ENCODE data around the gene PLEKHA8. TPM values are rescaled to one million over a fixed set of nuclear protein-coding genes. Genes with fewer than 3 reads are reported as not detected.

PLEKHA8 gene
- total and polyA plus RNA-seq, 2 of the 8 experiments (the other 6 are each of a cell fraction or from before 2014, with no cell fraction given) = 10.7 to 44.0 TPM

DNA sequence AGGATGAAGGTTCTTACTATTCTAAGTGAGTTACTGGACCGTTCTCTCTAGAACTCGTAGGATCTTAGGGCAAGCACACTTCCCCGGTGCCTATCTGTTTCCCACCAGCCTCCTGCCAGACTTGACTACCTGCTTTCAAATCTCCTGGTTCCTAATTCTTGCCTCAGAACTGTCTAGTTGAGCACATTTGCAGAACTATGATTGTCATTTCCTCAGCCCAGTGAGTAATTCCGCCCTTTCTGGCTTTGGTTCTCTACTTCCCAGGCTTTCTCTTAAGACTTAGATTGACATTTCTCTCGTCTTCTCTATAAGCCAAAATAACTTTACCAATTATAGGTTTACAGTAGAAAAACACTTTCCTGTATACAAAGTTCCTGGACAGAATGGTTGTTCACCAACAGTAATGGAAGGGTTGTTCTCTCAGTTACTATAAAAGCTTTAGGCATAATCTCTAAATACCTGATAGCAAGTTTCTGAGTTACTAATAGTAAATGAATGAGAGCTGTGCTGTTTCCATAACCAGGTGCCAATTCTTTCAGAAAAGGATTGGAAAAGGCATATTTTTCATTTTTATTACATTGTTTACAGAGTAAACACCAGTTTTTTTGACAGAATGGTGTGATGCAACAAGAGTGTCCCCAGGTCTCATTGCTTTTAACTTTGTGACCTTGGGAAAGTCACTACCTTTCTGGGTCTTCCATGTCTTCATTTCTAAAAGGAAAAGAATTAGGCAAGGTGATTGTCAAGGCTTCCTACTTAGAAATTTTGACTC lies 41.1 kb downstream of the PLEKHA8 start:
- Histone ChIP-seq H3K27ac (ENCODE audit: low read depth, low read length) (no peak overlapping the region), H2BK20ac (ENCODE audit: low read length) (no peak overlapping the region), H4K91ac (replicated peaks; ENCODE audit: insufficient read length, low read length) (no peak overlapping the region), H2BK15ac (ENCODE audit: low read length) (no peak overlapping the region), H3K14ac (ENCODE audit: insufficient read length) (no peak overlapping the region), H3K18ac (ENCODE audit: extremely low read depth, low read length) (no peak overlapping the region), H2BK5ac (ENCODE audit: low read depth, low read length) (no peak overlapping the region), H3K4ac (replicated peaks; ENCODE audit: insufficient read length, low read depth, low read length) (no peak overlapping the region), H2BK12ac (ENCODE audit: low read depth, low read length) (no peak overlapping the region), H3K79me2 (ENCODE audit: control insufficient read depth in 1 of 2, insufficient read depth in 2 of 2, low read length in 2 of 2) (no peaks in the 10 kb centered on the region), H3K4me2 (ENCODE audit: insufficient read depth in 1 of 2, low read depth in 2 of 2, low read length in 2 of 2) (no peak overlapping the region), H3K36me3 (ENCODE audit: control insufficient read depth in 2 of 4, insufficient read depth in 4 of 4, low read length in 3 of 4) (peaks cover 0 to 15% (median 1%) of the 10 kb centered on the region in 4 experiments; a peak in 1 of 8 replicates), H4K8ac (ENCODE audit: extremely low read depth, insufficient read depth, low read length) (no peak overlapping the region), H2AFZ (ENCODE audit: low read length) (no peak overlapping the region), H3K23ac (ENCODE audit: insufficient read length) (no peak overlapping the region), H3K56ac (replicated peaks; ENCODE audit: insufficient read length, low read depth, low read length) (no peak overlapping the region), H3K27me3 (replicated peaks in 1 of 4; ENCODE audit: control insufficient read depth in 3 of 4, extremely low read depth in 1 of 4, insufficient read depth in 3 of 4, low read length in 3 of 4) (no peaks in the 10 kb centered on the region), H3K23me2 (ENCODE audit: low read depth, low read length) (no peaks in the 10 kb centered on the region), H4K20me1 (replicated peaks in 1 of 2; ENCODE audit: control insufficient read depth in 1 of 2, insufficient read depth in 2 of 2, low read length in 2 of 2) (peaks cover 0 to 4% of the 10 kb centered on the region in 2 experiments), H4K5ac (ENCODE audit: insufficient read length, low read depth, low read length) (no peak overlapping the region), H3K9me3 (ENCODE audit: insufficient read depth in 2 of 2, low read depth in 1 of 2, low read length in 1 of 2) (no peaks in the 10 kb centered on the region), H3K4me3 (ENCODE audit: extremely low read depth in 1 of 4, insufficient read depth in 2 of 4, low read depth in 3 of 4, low read length in 4 of 4) (no peak overlapping the region), H3K4me1 (replicated peaks in 1 of 4; ENCODE audit: control insufficient read depth in 3 of 4, insufficient read depth in 4 of 4, low read length in 3 of 4) (no peaks in the 10 kb centered on the region), H2AK5ac (ENCODE audit: low read depth, low read length) (no peak overlapping the region), H2BK120ac (replicated peaks; ENCODE audit: low read depth, low read length) (no peak overlapping the region), H3K9ac (replicated peaks in 1 of 4; ENCODE audit: extremely low read depth in 1 of 4, low read depth in 3 of 4, low read length in 3 of 4) (no peak overlapping the region), H3K79me1 (ENCODE audit: low read depth, low read length) (no peaks in the 10 kb centered on the region)
- ChIA-PET POLR2A (ENCODE audit: partially characterized antibody) (no interaction called here), CTCF (ENCODE audit: partially characterized antibody) (interaction anchor here (1.2 to 1.9 kb wide), 3 partner anchors 8 to 122 kb away, joined by 4 to 9 read pairs (median 4); no protein-coding TSS in a partner anchor)
- FAIRE-seq (no peak), DNase-seq (ENCODE audit: low read depth in 1 of 2, low spot score in 2 of 2) (no peak)
- TF ChIP-seq CEBPB (IDR thresholded peaks at IDR 0.05; ENCODE audit: low read depth, low read length) (no peak), JUN (IDR thresholded peaks at IDR 0.05; ENCODE audit: low read depth, low read length) (no peak)
- WGBS, 2 experiments (ENCODE audit: extremely low coverage in 1 of 2, insufficient coverage in 1 of 2, insufficient read length in 1 of 2, insufficient replicate concordance in 2 of 2, low coverage in 1 of 2, low lambda C conversion rate in 2 of 2, missing lambda C conversion rate in 1 of 2) = 93% methylated on average over 5 of the region's 5 CpGs; no CpG with 5 or more reads in 1 of the 2 experiments
